Endothelial cell of umbilical vein (primary cell): ENCODE data around the gene SOX5. TPM values are rescaled to one million over a fixed set of nuclear protein-coding genes. Genes with fewer than 3 reads are reported as not detected.
A peak's percentile ranks its signal among the peaks of the same experiment; 100 is the strongest.

Source experiments
- BruUV-seq: library from RNA; stranded (reverse); fragments of 400-500 nt; replicated peaks from 2 replicates; lab custom pipeline; 2021; lab: Mats Ljungman, UMichigan
- CTCF ChIA-PET: fragments of 300-600, 350-600 bp; sonication (Branson Sonifier 250); formaldehyde crosslinking; loops from one replicate; lab custom pipeline; 2021; ENCODE audit warnings: antibody characterized with exemption, inconsistent platforms; lab: Charles Lee
- POLR2A ChIA-PET: fragments of 300-600, 350-600 bp; sonication (Branson Sonifier 250); formaldehyde crosslinking; loops from one replicate; lab custom pipeline; 2021; ENCODE audit warnings: antibody characterized with exemption, inconsistent platforms; lab: Charles Lee
- DNase-seq: peaks from one replicate; pipeline ENCODE4 v3.0.0-alpha.2; 2011; ENCODE audit warnings: low read depth, low spot score
- FAIRE-seq: peaks from 2 replicates; lab custom pipeline; 2011; peaks lifted over from hg19 to GRCh38; lab: Jason Lieb, UNC
- H2AFZ ChIP-seq: 2 replicates; pipeline ENCODE4 v1.6.0; 2012; ENCODE audit warnings: low read depth, low read length, control low read depth, inconsistent platforms
- H3K27ac ChIP-seq: 2 replicates; pipeline ENCODE4 v1.5.1; 2011; ENCODE audit warnings: low read depth, mild to moderate bottlenecking, control low read depth, low read length, moderate library complexity; ENCODE audit not compliant: insufficient read depth
- H3K27me3 ChIP-seq, 2 experiments: 2 replicates each; pipeline versions ENCODE4 v1.6.0 to v1.6.1; 2011; ENCODE audit warnings: low read length in 2 of 2, mixed read lengths in 1 of 2; ENCODE audit not compliant: control insufficient read depth in 2 of 2, insufficient read depth in 2 of 2
- H3K36me3 ChIP-seq, 2 experiments: 2 replicates in 1 of 2; 3 replicates in 1 of 2; pipeline ENCODE4 v1.5.1; 2011; ENCODE audit warnings: low read length in 2 of 2, mild to moderate bottlenecking in 1 of 2, moderate library complexity in 1 of 2; ENCODE audit not compliant: control insufficient read depth in 2 of 2, insufficient read depth in 2 of 2; ENCODE audit errors: extremely low read depth in 1 of 2
- H3K4me1 ChIP-seq: 3 replicates; pipeline ENCODE4 v1.5.1; 2011; ENCODE audit warnings: mild to moderate bottlenecking, low read length; ENCODE audit not compliant: control insufficient read depth, insufficient read depth; ENCODE audit errors: extremely low read depth
- H3K4me2 ChIP-seq: 2 replicates; pipeline ENCODE4 v1.6.1; 2011; ENCODE audit warnings: low read length, control low read depth, mixed read lengths; ENCODE audit not compliant: insufficient read depth
- H3K4me3 ChIP-seq, 3 experiments: fragments of 200-600 bp in 1 of 3; sonication (generic), shearing (Covaris generic) in 1 of 3; replicated peaks in 1 of 3; 2 replicates each; pipeline ENCODE4 v1.5.1; 2011 to 2016; ENCODE audit warnings: control low read depth in 3 of 3, low read length in 3 of 3, mild to moderate bottlenecking in 2 of 3, inconsistent platforms in 1 of 3, low read depth in 1 of 3, moderate library complexity in 1 of 3; ENCODE audit not compliant: insufficient read depth in 1 of 3
- H3K79me2 ChIP-seq: 2 replicates; pipeline ENCODE4 v1.6.0; 2012; ENCODE audit warnings: low read length, inconsistent platforms; ENCODE audit not compliant: control insufficient read depth, insufficient read depth
- H3K9ac ChIP-seq: replicated peaks from 2 replicates; pipeline ENCODE3; 2011; ENCODE audit warnings: low read length, control low read depth; ENCODE audit not compliant: insufficient read depth; ENCODE audit errors: extremely low read depth
- H3K9me1 ChIP-seq: replicated peaks from 3 replicates; pipeline ENCODE4 v1.6.0; 2011; ENCODE audit warnings: mild to moderate bottlenecking, low read length; ENCODE audit not compliant: control insufficient read depth, insufficient read depth; ENCODE audit errors: extremely low read depth
- H3K9me3 ChIP-seq: replicated peaks from 2 replicates; pipeline ENCODE4 v1.5.1; 2012; ENCODE audit warnings: low read length, inconsistent platforms; ENCODE audit not compliant: control insufficient read depth, insufficient read depth
- H4K20me1 ChIP-seq: replicated peaks from 2 replicates; pipeline ENCODE3; 2011; ENCODE audit warnings: mild to moderate bottlenecking, low read length; ENCODE audit not compliant: control insufficient read depth, insufficient read depth; ENCODE audit errors: extremely low read depth
- CTCF ChIP-seq, 2 donors: IDR thresholded peaks; 1 replicate in 1 of 2; 2 replicates in 1 of 2; pipeline ENCODE4 v1.5.1; 2011; ENCODE audit warnings: low read length in 2 of 2, mild to moderate bottlenecking in 2 of 2, moderate library complexity in 2 of 2, control low read depth in 1 of 2, inconsistent platforms in 1 of 2, low read depth in 1 of 2; ENCODE audit not compliant: insufficient read depth in 1 of 2; ENCODE audit errors: extremely low read depth in 1 of 2
- EZH2 ChIP-seq: IDR thresholded peaks from 2 replicates; pipeline ENCODE4 v1.6.1; 2012; ENCODE audit warnings: borderline replicate concordance, low read depth, mild to moderate bottlenecking, moderate library complexity, low read length, inconsistent platforms; ENCODE audit not compliant: severe bottlenecking
- FOS ChIP-seq: IDR thresholded peaks from 2 replicates; pipeline ENCODE4 v1.6.1; 2011; ENCODE audit warnings: mild to moderate bottlenecking, low read length, moderate library complexity, borderline replicate concordance; ENCODE audit not compliant: insufficient read depth
- GATA2 ChIP-seq: IDR thresholded peaks from 2 replicates; pipeline ENCODE4 v1.7.0; 2011; ENCODE audit warnings: low read depth, mild to moderate bottlenecking, moderate library complexity, mixed read lengths, low read length; ENCODE audit not compliant: insufficient read length, insufficient read depth
- JUN ChIP-seq: IDR thresholded peaks from 2 replicates; pipeline ENCODE4 v1.6.1; 2011; ENCODE audit warnings: borderline replicate concordance, low read depth; ENCODE audit not compliant: insufficient read length, insufficient read depth
- MAX ChIP-seq: IDR thresholded peaks from 2 replicates; pipeline ENCODE4 v1.6.1; 2011; ENCODE audit not compliant: insufficient read depth, insufficient read length
- POLR2A ChIP-seq: IDR thresholded peaks from 2 replicates; pipeline ENCODE4 v1.6.1; 2012; ENCODE audit warnings: low read depth, mild to moderate bottlenecking, control low read depth, low read length
- POLR2AphosphoS5 ChIP-seq: IDR thresholded peaks from 2 replicates; pipeline ENCODE4 v1.6.1; 2012; ENCODE audit warnings: low read depth, mild to moderate bottlenecking, control low read depth, low read length, moderate library complexity; ENCODE audit not compliant: insufficient read depth
- dilution Hi-C: fragments of 300-500 bp; cut with MboI; formaldehyde crosslinking; loops from one replicate; pipeline ENCODE4 v1.15.0; 2019; ENCODE audit warnings: low sequenced_read_pairs; ENCODE audit not compliant: extremely low pct_ligation_motif_present
- intact Hi-C: fragments of 100-400 bp; cut with micrococcal nuclease; formaldehyde crosslinking; loops from one replicate; pipeline ENCODE4 v1.10.0; 2022
- polyA plus RNA-seq, 4 experiments: library from polyadenylated mRNA; depleted of rRNA in 3 of 4; stranded (reverse) in 3 of 4; unstranded in 1 of 4; fragments of >200 nt; gene quantifications; 2 replicates each; pipeline versions ENCODE4 v1.2.1 to v1.2.3, GENCODE V29; 2011 to 2012; ENCODE audit warnings: missing spikeins in 1 of 4
- total RNA-seq: library from RNA; stranded (reverse); gene quantifications from 2 replicates; pipeline ENCODE4 v1.2.3, GENCODE V29; 2021

SOX5 gene
- total and polyA plus RNA-seq, 2 donors (not counting 3 experiments of a cell fraction or from before 2014, with no cell fraction given) = 0.63 to 3.5 TPM

- H3K4me1 ChIP-seq = peaks cover 6% of the 10 kb centered on the region
- H3K36me3 ChIP-seq = no peaks in the 10 kb centered on the region
- H3K9ac ChIP-seq = no peak overlapping the region
- H3K79me2 ChIP-seq = no peaks in the 10 kb centered on the region
- peak overlapping the region in 2 of 3 experiments; percentile 36 to 89 for H3K4me3 ChIP-seq
- no peak for TF ChIP-seq POLR2AphosphoS5
- no peak for TF ChIP-seq POLR2A
- TF ChIP-seq JUN = no peak
- no peak for TF ChIP-seq EZH2
- no peaks in the 10 kb centered on the region for H4K20me1 ChIP-seq
- H3K9me1 ChIP-seq = no peaks in the 10 kb centered on the region
- H3K9me3 ChIP-seq = no peaks in the 10 kb centered on the region
- no TSS peak for BruUV-seq
- dilution Hi-C loops = no loop called here
- ChIA-PET CTCF (interaction anchor here (0.9 to 1.1 kb wide), 2 partner anchors 14 to 33 kb away, joined by 3 read pairs; no protein-coding TSS in a partner anchor), POLR2A (no interaction called here)
- no peak for FAIRE-seq
- peaks cover 4 to 14% of the 10 kb centered on the region in 2 experiments for H3K27me3 ChIP-seq
- intact Hi-C loops = no loop called here
- H3K4me2 ChIP-seq = peak overlapping the region; percentile 100
- no peak overlapping the region for H2AFZ ChIP-seq
- no peak overlapping the region for H3K27ac ChIP-seq
- DNase-seq = peak; percentile 40
Measured at GRCh38 chr12:23950775-23951451, 1.4 kb upstream of the SOX5 start.

GRCh38 chr12:23950210-23950774 lies 822 bp upstream of the SOX5 start:
- dilution Hi-C loops = no loop called here
- ChIA-PET CTCF (interaction anchor here (0.7 to 1.1 kb wide), 2 partner anchors 34 to 778 kb away, joined by 3 read pairs; no protein-coding TSS in a partner anchor), POLR2A (no interaction called here)
- Histone ChIP-seq H3K4me3 (peak overlapping the region; percentile 36 to 89 (median 67)), H3K9me1 (no peaks in the 10 kb centered on the region), H3K9ac (peak overlapping the region; percentile 39), H3K36me3 (no peaks in the 10 kb centered on the region), H3K4me1 (peaks cover 6% of the 10 kb centered on the region), H3K9me3 (no peaks in the 10 kb centered on the region), H3K27me3 (peaks cover 4 to 14% of the 10 kb centered on the region in 2 experiments), H3K27ac (no peak overlapping the region), H4K20me1 (no peaks in the 10 kb centered on the region), H3K4me2 (peak overlapping the region; percentile 100), H2AFZ (peak overlapping the region; percentile 56), H3K79me2 (no peaks in the 10 kb centered on the region)
- intact Hi-C loops = no loop called here
- DNase-seq = peak; percentile 55
- FAIRE-seq = no peak
- TF ChIP-seq POLR2AphosphoS5 (no peak), EZH2 (no peak), JUN (no peak), MAX (no peak), FOS (no peak), GATA2 (no peak), CTCF (IDR thresholded peaks at IDR 0.05; ENCODE audit: extremely low read depth in 1 of 2, insufficient read depth in 1 of 2, low read depth in 1 of 2, low read length in 2 of 2) (no peak), POLR2A (no peak)
- no TSS peak for BruUV-seq
